Endometrium (tissue), 2 donors: Measurements from ENCODE around the gene UPP2.

Experiments used
- FAIRE-seq: peaks from 2 replicates; lab custom pipeline; 2012; peaks lifted over from hg19 to GRCh38; lab: Jason Lieb, UNC
- donor health status: control.
- donor health status: control.

UPP2 gene

GRCh38 chr2:158142568-158143332 lies 41.1 kb downstream of the UPP2 start:
- FAIRE-seq = no peak

- FAIRE-seq = no peak
Measured at GRCh38 chr2:158143703-158144360, 42.2 kb downstream of the UPP2 start.

GRCh38 chr2:158144914-158145625 lies 43.4 kb downstream of the UPP2 start:
- FAIRE-seq = no peak

GRCh38 chr2:158153270-158154015 lies 51.8 kb downstream of the UPP2 start:
- FAIRE-seq = no peak

GRCh38 chr2:158154596-158154995 lies 52.9 kb downstream of the UPP2 start:
- no peak for FAIRE-seq

- FAIRE-seq = no peak
Measured at GRCh38 chr2:158172719-158173118, 71.0 kb downstream of the UPP2 start.

- FAIRE-seq = no peak
Measured at GRCh38 chr2:158174495-158174894, 72.8 kb downstream of the UPP2 start.

- FAIRE-seq = no peak
Measured at GRCh38 chr2:158174956-158175355, 73.3 kb downstream of the UPP2 start.

- FAIRE-seq = no peak
Measured at GRCh38 chr2:158178646-158179045, 77.0 kb downstream of the UPP2 start.

GRCh38 chr2:158179660-158180059 lies 78.0 kb downstream of the UPP2 start:
- FAIRE-seq = no peak

GRCh38 chr2:158181171-158181570 lies 79.5 kb downstream of the UPP2 start:
- no peak for FAIRE-seq

GRCh38 chr2:158182676-158183295 lies 81.1 kb downstream of the UPP2 start:
- no peak for FAIRE-seq

GRCh38 chr2:158184001-158184400 lies 82.3 kb downstream of the UPP2 start:
- FAIRE-seq = no peak

GRCh38 chr2:158184556-158185343 lies 83.1 kb downstream of the UPP2 start:
- no peak for FAIRE-seq
